ENCODE measurements around the gene GBA3. TPM values are rescaled to one million over a fixed set of nuclear protein-coding genes. Genes with fewer than 3 reads are reported as not detected.

The GBA3 gene
- total RNA-seq, 4 donors from 2014 or later = 2.8 to 66.1 (median 24.7) TPM

- no peak for TF ChIP-seq POLR2AphosphoS5 (IDR thresholded peaks at IDR 0.05)
- no peak for TF ChIP-seq EP300 (IDR thresholded peaks at IDR 0.05; ENCODE audit: low read depth)
- no peak for TF ChIP-seq CTCF (IDR thresholded peaks at IDR 0.05)
- no peak for TF ChIP-seq POLR2A (IDR thresholded peaks at IDR 0.05)
- H3K4me3 ChIP-seq = no peak overlapping the region
- in situ Hi-C loops (cut with MboI; ENCODE audit: low pct_ligation_motif_present in 1 of 4, low pct_unique_long_range_greater_than_20kb in 1 of 4, low sequenced_read_pairs in 3 of 4) = no loop called here
Observed at GRCh38 chr4:22707390-22707789, 14.7 kb downstream of the GBA3 start.

GRCh38 chr4:22708961-22709360, 16.2 kb downstream of the GBA3 start:
- H3K4me1 ChIP-seq = peaks cover 0 to 3% (median 0%) of the 10 kb centered on the region in 4 donors
- no peaks in the 10 kb centered on the region for H3K27me3 ChIP-seq
- H3K36me3 ChIP-seq = no peaks in the 10 kb centered on the region
- no peak for DNase-seq
- 39 to 48% methylated on average over 3 of the region's 3 CpGs for WGBS, 2 donors (ENCODE audit: low coverage in 1 of 2)
- H3K4me3 ChIP-seq = no peak overlapping the region
- intact Hi-C loops (cut with DNase I; ENCODE audit: low total_unique reads) (no loop called here), in situ Hi-C loops (cut with MboI; ENCODE audit: low pct_ligation_motif_present in 1 of 4, low pct_unique_long_range_greater_than_20kb in 1 of 4, low sequenced_read_pairs in 3 of 4) (no loop called here)
- no peaks in the 10 kb centered on the region for H3K9me3 ChIP-seq
- no peak overlapping the region for H3K27ac ChIP-seq
- TF ChIP-seq POLR2AphosphoS5 (IDR thresholded peaks at IDR 0.05) (no peak), POLR2A (IDR thresholded peaks at IDR 0.05) (no peak), CTCF (IDR thresholded peaks at IDR 0.05) (no peak), EP300 (IDR thresholded peaks at IDR 0.05; ENCODE audit: low read depth) (no peak)

More at GRCh38 chr4:22707390-22707789, 14.7 kb downstream of the GBA3 start:
- no peak for DNase-seq
- intact Hi-C loops (cut with DNase I; ENCODE audit: low total_unique reads) = no loop called here
- H3K9me3 ChIP-seq = no peaks in the 10 kb centered on the region
- WGBS, 2 donors (ENCODE audit: low coverage in 1 of 2) = 71% methylated on average over 1 of the region's 1 CpG; no CpG with 5 or more reads in 1 of the 2 donors
- no peak overlapping the region for H3K27ac ChIP-seq
- H3K27me3 ChIP-seq = no peaks in the 10 kb centered on the region
- peaks cover 0 to 3% (median 0%) of the 10 kb centered on the region in 4 donors for H3K4me1 ChIP-seq
- H3K36me3 ChIP-seq = no peaks in the 10 kb centered on the region

- TF ChIP-seq POLR2AphosphoS5 (IDR thresholded peaks at IDR 0.05) = no peak
- no peak for TF ChIP-seq POLR2A (IDR thresholded peaks at IDR 0.05)
- no peak for TF ChIP-seq CTCF (IDR thresholded peaks at IDR 0.05)
- TF ChIP-seq EP300 (IDR thresholded peaks at IDR 0.05; ENCODE audit: low read depth) = no peak
- Histone ChIP-seq H3K36me3 (no peaks in the 10 kb centered on the region), H3K27me3 (no peaks in the 10 kb centered on the region), H3K4me3 (no peak overlapping the region), H3K27ac (no peak overlapping the region), H3K4me1 (peaks cover 0 to 3% (median 0%) of the 10 kb centered on the region in 4 donors), H3K9me3 (no peaks in the 10 kb centered on the region)
- in situ Hi-C loops (cut with MboI; ENCODE audit: low pct_ligation_motif_present in 1 of 4, low pct_unique_long_range_greater_than_20kb in 1 of 4, low sequenced_read_pairs in 3 of 4) (no loop called here), intact Hi-C loops (cut with DNase I; ENCODE audit: low total_unique reads) (no loop called here)
- 76 to 82% methylated on average over 4 of the region's 4 CpGs for WGBS, 2 donors (ENCODE audit: low coverage in 1 of 2)
- DNase-seq = no peak
Observed at GRCh38 chr4:22712105-22712504, 19.4 kb downstream of the GBA3 start.

- 79 to 93% methylated on average over 2 to 7 of the region's 7 CpGs for WGBS, 2 donors (ENCODE audit: low coverage in 1 of 2)
- Histone ChIP-seq H3K9me3 (no peaks in the 10 kb centered on the region), H3K27ac (no peak overlapping the region), H3K36me3 (no peaks in the 10 kb centered on the region), H3K4me3 (no peak overlapping the region), H3K27me3 (no peaks in the 10 kb centered on the region), H3K4me1 (peaks cover 0 to 3% (median 0%) of the 10 kb centered on the region in 4 donors)
- TF ChIP-seq EP300 (IDR thresholded peaks at IDR 0.05; ENCODE audit: low read depth) (no peak), POLR2A (IDR thresholded peaks at IDR 0.05) (no peak), POLR2AphosphoS5 (IDR thresholded peaks at IDR 0.05) (no peak), CTCF (IDR thresholded peaks at IDR 0.05) (no peak)
- intact Hi-C loops (cut with DNase I; ENCODE audit: low total_unique reads) = no loop called here
- no peak for DNase-seq
- in situ Hi-C loops (cut with MboI; ENCODE audit: low pct_ligation_motif_present in 1 of 4, low pct_unique_long_range_greater_than_20kb in 1 of 4, low sequenced_read_pairs in 3 of 4) = no loop called here
Observed at GRCh38 chr4:22712529-22712928, 19.8 kb downstream of the GBA3 start.

Measured in transverse colon (tissue), 4 donors.